GM19395 (cell line): ENCODE data around the gene RNF111.
"Not testable (repeated sequence)": the region's sequence is repeated elsewhere in the genome, so short reads cannot be mapped to it uniquely, and the experiment has no call there.

Experiments
- ATAC-seq: cut with Tn5 transposase; IDR thresholded peaks from one replicate; pipeline ENCODE4 v1.9.1; 2021; ENCODE audit warnings: mild to moderate bottlenecking, moderate library complexity; ENCODE audit not compliant: unreplicated experiment

The RNF111 gene

GRCh38 chr15:58999694-59000093, 12.2 kb downstream of the RNF111 start:
- ATAC-seq, result no peak

- ATAC-seq, result not testable (repeated sequence)
Observed at GRCh38 chr15:59000251-59000650, 12.8 kb downstream of the RNF111 start.

GRCh38 chr15:59001946-59002345, 14.5 kb downstream of the RNF111 start:
- ATAC-seq, result no peak

- ATAC-seq, result no peak
Observed at GRCh38 chr15:59002418-59002859, 15.0 kb downstream of the RNF111 start.

- ATAC-seq, result no peak
Observed at GRCh38 chr15:59005579-59005978, 18.1 kb downstream of the RNF111 start.

- no peak for ATAC-seq
Observed at GRCh38 chr15:59008086-59008485, 20.6 kb downstream of the RNF111 start.

- ATAC-seq, result no peak
Observed at GRCh38 chr15:59011262-59011952, 23.9 kb downstream of the RNF111 start.

GRCh38 chr15:59013246-59013873, 25.9 kb downstream of the RNF111 start:
- no peak for ATAC-seq

GRCh38 chr15:59014068-59014467, 26.6 kb downstream of the RNF111 start:
- no peak for ATAC-seq

GRCh38 chr15:59017449-59017848, 30.0 kb downstream of the RNF111 start:
- no peak for ATAC-seq

GRCh38 chr15:59018833-59019232, 31.4 kb downstream of the RNF111 start:
- no peak for ATAC-seq

GRCh38 chr15:59020322-59020721, 32.9 kb downstream of the RNF111 start:
- no peak for ATAC-seq

GRCh38 chr15:59022188-59022587, 34.7 kb downstream of the RNF111 start:
- ATAC-seq, result no peak

GRCh38 chr15:59026207-59026606, 38.7 kb downstream of the RNF111 start:
- no peak for ATAC-seq

- ATAC-seq, result no peak
Observed at GRCh38 chr15:59028387-59028955, 41.0 kb downstream of the RNF111 start.

GRCh38 chr15:59029554-59029953, 42.1 kb downstream of the RNF111 start:
- no peak for ATAC-seq

GRCh38 chr15:59035201-59035600, 47.7 kb downstream of the RNF111 start:
- no peak for ATAC-seq

- ATAC-seq, result no peak
Observed at GRCh38 chr15:59039225-59039624, 51.8 kb downstream of the RNF111 start.

GRCh38 chr15:59042041-59042440, 54.6 kb downstream of the RNF111 start:
- no peak for ATAC-seq

- no peak for ATAC-seq
Observed at GRCh38 chr15:59048897-59049296, 61.4 kb downstream of the RNF111 start.

GRCh38 chr15:59051873-59052861, 64.7 kb downstream of the RNF111 start:
- no peak for ATAC-seq
